Heart left ventricle (tissue), 16 donors: ENCODE data around the gene TTLL10. TPM values are rescaled to one million over a fixed set of nuclear protein-coding genes. Genes with fewer than 3 reads are reported as not detected.

Experiments used
- ATAC-seq, 4 donors: fragments of 200-7000 bp; cut with Tn5 transposase; one replicate each; pipeline ENCODE4 v1.9.1; 2020 to 2022; ENCODE audit warnings: moderate library complexity in 4 of 4, mild to moderate bottlenecking in 3 of 4, moderate number of reproducible peaks in 1 of 4
- DNase-seq, 5 donors: peaks; one replicate each; pipeline ENCODE4 v3.0.0-alpha.2; 2020
- H3K27ac ChIP-seq, 12 donors: fragments of 200-600 bp; sonication (generic) in 4 of 12; one replicate each; pipeline versions ENCODE4 v1.5.0 to v1.8.0; 2016 to 2022; ENCODE audit warnings: mild to moderate bottlenecking in 2 of 12
- H3K27me3 ChIP-seq, 9 donors: fragments of 200-600 bp; sonication (generic) in 2 of 9; one replicate each; pipeline versions ENCODE4 v1.5.1 to v1.8.0; 2016 to 2022; ENCODE audit warnings: mild to moderate bottlenecking in 3 of 9
- H3K36me3 ChIP-seq, 9 donors: fragments of 200-600 bp; sonication (generic) in 2 of 9; one replicate each; pipeline versions ENCODE4 v1.5.0 to v1.8.0; 2018 to 2022; ENCODE audit warnings: mild to moderate bottlenecking in 2 of 9
- H3K4me1 ChIP-seq, 12 donors: fragments of 200-600 bp; sonication (generic) in 4 of 12; one replicate each; pipeline versions ENCODE4 v1.5.0 to v1.8.0; 2016 to 2022; ENCODE audit warnings: mild to moderate bottlenecking in 3 of 12
- H3K4me3 ChIP-seq, 12 donors: fragments of 200-600 bp; sonication (generic) in 4 of 12; one replicate each; pipeline versions ENCODE4 v1.5.0 to v1.8.0; 2017 to 2022; ENCODE audit warnings: mild to moderate bottlenecking in 9 of 12, moderate library complexity in 4 of 12
- H3K9me3 ChIP-seq, 12 donors: fragments of 200-600 bp; sonication (generic) in 4 of 12; one replicate each; pipeline versions ENCODE4 v1.5.0 to v1.8.0; 2016 to 2022; ENCODE audit warnings: mild to moderate bottlenecking in 1 of 12
- POLR2A ChIP-seq, 2 donors: fragments of 450-650 bp; IDR thresholded peaks; one replicate each; pipeline ENCODE4 v1.6.1; 2017; ENCODE audit warnings: antibody characterized with exemption in 2 of 2, mild to moderate bottlenecking in 2 of 2, moderate library complexity in 2 of 2
- WGBS, 4 donors: extraction: QIAGEN DNeasy Blood & Tissue Kit in 2 of 4; methylation state at CpG; one replicate each; pipeline versions ENCODE4 v1.1.5 to v1.1.7; 2013 to 2018; 5-methylcytosine and 5-hydroxymethylcytosine counted together
- intact Hi-C, 10 donors: fragments of 100-400 bp; cut with DNase I; formaldehyde crosslinking; loops; one replicate each; pipeline versions ENCODE4 v1.11.1 to v1.14.2; 2022
- polyA plus RNA-seq, 2 donors: library from polyadenylated mRNA; stranded (reverse); fragments of 200-250 nt; gene quantifications; one replicate each; pipeline ENCODE4 v1.2.3, GENCODE V29; 2013
- total RNA-seq, 9 donors: library from RNA; depleted of rRNA in 2 of 9; stranded (reverse); fragments of >200 nt in 2 of 9; fragmentation: NEBNext Ultra II Directional in 3 of 9; extraction: Animal tissue kit (Norgen Biotek cat#: 25700) in 3 of 9; gene quantifications; one replicate each; pipeline versions ENCODE4 v1.1.0 to v1.2.4, GENCODE V29; 2016 to 2023
- TF ChIP-seq, protein P1 (sequence below), 12 donors: fragments of 200-600 bp; sonication (generic) in 4 of 12; IDR thresholded peaks; one replicate each; pipeline versions ENCODE4 v1.5.0 to v1.8.0; 2018 to 2022; ENCODE audit warnings: antibody characterized with exemption in 12 of 12, mild to moderate bottlenecking in 5 of 12
- donor health status: ischemic (EF 13 %, LVEDD 7.1; RV severe dilation, severe dysfunction).
- donor health status: healthy with polysubstance abuse.
- donor health status: DM: no; HTN: yes; CAD: no.
- donor health status: DM: no; HTN: no; CAD: no.
- donor health status: ischemic (EF 25% LVEDD 6.9; RV normal size, moderate dysfunction).
- donor health status: ischemic (EF 25% LVEDD 5.7; RV mildly dilated, moderate dysfunction).
- donor health status: healthy.
- donor health status: DM: yes; HTN: yes; CAD: no.
- donor health status: ischemic (EF 35%, LVEDD 5.7; RV mildly dilated, moderate dysfunction).
- donor health status: nonischemic (EF 11% LVEDD 7.7; RV severe dilation, severe dysfunction).
- donor health status: DM: yes; HTN: yes; CAD: no.
- donor health status: PGD.
- donor health status: ischemic (EF 29% LVEDD 5.4; RV normal size, mild dysfunction).
- donor health status: nonischemic (EF 23%, LVEDD 6.1; RV moderate dilation, normal function).

Gene TTLL10
- total and polyA plus RNA-seq, 11 donors, result 0.03 to 0.53 (median 0.21) TPM; not detected in 4

DNA sequence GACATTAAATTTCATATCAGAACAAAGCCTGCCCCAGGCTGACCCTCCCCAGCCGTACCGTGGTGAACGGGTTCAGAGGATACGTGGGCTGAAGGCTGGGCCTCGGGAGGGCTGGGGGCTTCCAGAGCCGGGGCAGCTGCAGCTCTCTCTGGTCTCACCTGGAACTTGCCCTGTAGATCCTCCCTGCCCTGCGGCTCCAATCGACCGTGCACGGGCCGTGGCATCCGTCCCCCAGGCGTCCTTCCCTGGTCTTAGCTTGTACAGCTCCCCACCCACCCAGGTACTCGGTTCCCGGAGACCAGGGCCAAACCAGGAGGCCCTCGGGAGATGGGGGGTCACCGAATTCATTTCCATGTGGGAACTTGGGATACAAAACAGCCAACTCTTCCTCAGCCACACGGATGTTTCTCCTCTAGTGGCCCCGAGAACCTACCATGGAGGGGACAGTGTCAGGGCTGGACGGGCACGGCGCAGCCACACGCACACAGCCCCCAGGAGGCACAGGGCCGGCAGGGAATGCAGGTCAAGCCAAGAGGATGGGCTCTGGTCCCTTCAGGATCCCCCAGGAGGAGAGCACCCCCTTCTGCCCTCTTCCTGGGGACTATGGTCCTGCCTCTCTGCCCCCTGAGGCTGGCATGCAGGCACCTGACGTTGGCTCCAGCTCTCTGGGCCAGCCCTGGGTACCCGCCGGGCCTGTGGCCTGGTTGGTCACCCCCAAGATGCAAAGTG lies 61.5 kb downstream of the TTLL10 start:
- ATAC-seq, result no peak
- DNase-seq, result no peak
- peaks cover 11 to 28% (median 17%) of the 10 kb centered on the region in 9 donors for H3K27me3 ChIP-seq
- WGBS, 4 donors, result 89 to 91% (median 90%) methylated on average over 19 to 27 of the region's 27 CpGs
- H3K4me1 ChIP-seq, result peaks cover 8 to 36% (median 23%) of the 10 kb centered on the region in 12 donors
- no peak overlapping the region for H3K4me3 ChIP-seq
- H3K36me3 ChIP-seq, result peaks cover 0 to 12% (median 0%) of the 10 kb centered on the region in 9 donors
- no peaks in the 10 kb centered on the region for H3K9me3 ChIP-seq
- no peak for TF ChIP-seq POLR2A (IDR thresholded peaks at IDR 0.05)
- TF ChIP-seq, protein P1, sequence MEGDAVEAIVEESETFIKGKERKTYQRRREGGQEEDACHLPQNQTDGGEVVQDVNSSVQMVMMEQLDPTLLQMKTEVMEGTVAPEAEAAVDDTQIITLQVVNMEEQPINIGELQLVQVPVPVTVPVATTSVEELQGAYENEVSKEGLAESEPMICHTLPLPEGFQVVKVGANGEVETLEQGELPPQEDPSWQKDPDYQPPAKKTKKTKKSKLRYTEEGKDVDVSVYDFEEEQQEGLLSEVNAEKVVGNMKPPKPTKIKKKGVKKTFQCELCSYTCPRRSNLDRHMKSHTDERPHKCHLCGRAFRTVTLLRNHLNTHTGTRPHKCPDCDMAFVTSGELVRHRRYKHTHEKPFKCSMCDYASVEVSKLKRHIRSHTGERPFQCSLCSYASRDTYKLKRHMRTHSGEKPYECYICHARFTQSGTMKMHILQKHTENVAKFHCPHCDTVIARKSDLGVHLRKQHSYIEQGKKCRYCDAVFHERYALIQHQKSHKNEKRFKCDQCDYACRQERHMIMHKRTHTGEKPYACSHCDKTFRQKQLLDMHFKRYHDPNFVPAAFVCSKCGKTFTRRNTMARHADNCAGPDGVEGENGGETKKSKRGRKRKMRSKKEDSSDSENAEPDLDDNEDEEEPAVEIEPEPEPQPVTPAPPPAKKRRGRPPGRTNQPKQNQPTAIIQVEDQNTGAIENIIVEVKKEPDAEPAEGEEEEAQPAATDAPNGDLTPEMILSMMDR (IDR thresholded peaks at IDR 0.05), result no peak
- intact Hi-C loops, result loop anchor here in 1 of 10 donors (10.0 kb wide), 1 partner anchor 110 kb away; no protein-coding TSS in a partner anchor
- no peak overlapping the region for H3K27ac ChIP-seq

DNA sequence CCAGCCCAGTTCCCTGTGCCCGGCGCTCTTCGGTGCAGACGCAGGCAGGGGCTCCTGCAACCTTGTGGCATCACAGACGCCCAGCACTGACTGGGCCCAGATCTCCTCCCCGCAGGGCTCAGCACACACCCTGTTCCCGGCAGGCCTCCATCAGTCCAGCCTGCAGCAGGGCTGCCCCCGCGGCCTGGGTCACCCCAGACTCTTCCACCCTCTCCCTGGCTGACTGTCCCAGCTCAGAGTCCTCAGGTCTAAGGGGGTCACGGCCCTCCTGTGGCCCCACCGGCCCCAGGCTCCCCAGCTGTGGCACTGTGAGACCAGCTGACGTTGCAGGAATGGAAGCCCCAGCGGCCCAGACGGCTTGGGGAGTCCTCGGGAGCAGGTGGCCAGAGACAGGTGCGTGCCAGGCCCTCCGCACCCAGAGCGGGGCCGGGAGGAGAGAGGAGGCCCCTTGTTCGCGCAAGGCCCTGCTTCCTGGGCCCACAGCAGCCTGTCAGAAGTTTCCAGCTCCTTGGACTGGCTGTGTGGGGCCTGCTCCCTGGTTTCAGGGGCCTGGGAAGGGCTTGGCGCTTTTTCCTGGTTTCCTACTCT lies 62.6 kb downstream of the TTLL10 start:
- H3K4me3 ChIP-seq, result no peak overlapping the region
- peaks cover 0 to 12% (median 0%) of the 10 kb centered on the region in 9 donors for H3K36me3 ChIP-seq
- peaks cover 3 to 26% (median 14%) of the 10 kb centered on the region in 12 donors for H3K4me1 ChIP-seq
- ATAC-seq, result no peak
- peaks cover 12 to 38% (median 17%) of the 10 kb centered on the region in 9 donors for H3K27me3 ChIP-seq
- no peak overlapping the region for H3K27ac ChIP-seq
- intact Hi-C loops, result loop anchor here in 1 of 10 donors (10.0 kb wide), 1 partner anchor 111 kb away; no protein-coding TSS in a partner anchor
- H3K9me3 ChIP-seq, result no peaks in the 10 kb centered on the region
- 83 to 88% (median 85%) methylated on average over 11 to 22 of the region's 22 CpGs for WGBS, 4 donors
- TF ChIP-seq, protein P1 (IDR thresholded peaks at IDR 0.05), result no peak
- no peak for TF ChIP-seq POLR2A (IDR thresholded peaks at IDR 0.05)
- no peak for DNase-seq

DNA sequence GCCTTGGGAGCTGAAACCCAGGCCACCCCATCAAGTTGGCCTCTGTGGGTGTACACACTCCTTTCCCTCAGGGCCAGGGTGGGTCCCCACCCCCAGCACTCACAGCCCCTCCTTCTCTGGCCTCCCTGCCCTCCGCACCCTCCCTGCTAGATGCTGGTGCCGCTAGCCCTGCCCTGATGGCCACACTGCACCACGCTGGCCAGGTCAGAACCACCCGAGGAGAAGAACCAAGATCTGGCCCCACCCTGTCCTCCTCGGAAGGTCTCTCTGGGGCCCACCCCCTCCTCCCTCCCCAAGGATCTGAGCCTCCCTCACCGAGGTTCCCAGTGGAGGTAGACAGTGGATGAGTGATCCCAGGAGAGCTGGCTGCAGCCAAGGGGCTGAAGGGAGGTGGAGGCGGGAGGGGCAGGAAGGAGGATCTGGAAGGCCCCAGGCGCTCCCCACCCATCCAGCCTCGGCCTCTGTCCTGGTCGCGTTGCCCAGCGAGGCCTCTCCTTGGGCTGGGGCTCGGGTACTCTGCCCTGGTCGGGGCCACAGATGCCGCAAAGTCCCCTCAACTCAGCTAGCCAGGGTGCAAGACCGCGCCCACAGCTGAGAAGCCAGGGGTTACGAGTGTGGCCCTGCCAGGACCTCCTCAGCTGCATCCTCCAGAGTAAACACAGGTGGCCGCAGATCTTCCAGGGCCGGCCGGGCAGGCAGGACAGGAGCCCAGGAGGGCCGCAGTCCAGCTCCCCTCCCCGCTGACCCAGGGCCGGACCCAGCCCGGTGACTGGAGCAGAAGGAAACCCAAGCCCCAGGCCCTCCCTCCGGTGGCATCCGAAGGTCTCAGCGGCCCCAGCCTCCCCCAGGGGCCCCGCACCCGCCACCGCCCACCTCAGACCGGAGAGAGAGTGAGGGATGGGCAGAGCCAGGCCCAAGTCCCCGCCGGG lies 63.5 kb downstream of the TTLL10 start:
- ATAC-seq (peak in 1 of 4 donors; percentile 31), DNase-seq (no peak)
- Histone ChIP-seq H3K9me3 (no peaks in the 10 kb centered on the region), H3K27ac (no peak overlapping the region), H3K4me3 (peak overlapping the region in 1 of 12 donors; percentile 4), H3K27me3 (peaks cover 12 to 44% (median 17%) of the 10 kb centered on the region in 9 donors), H3K4me1 (peaks cover 3 to 26% (median 14%) of the 10 kb centered on the region in 12 donors), H3K36me3 (peaks cover 0 to 12% (median 0%) of the 10 kb centered on the region in 9 donors)
- intact Hi-C loops, result loop anchor here in 1 of 10 donors (10.0 kb wide), 1 partner anchor 112 kb away; no protein-coding TSS in a partner anchor
- TF ChIP-seq, protein P1 (IDR thresholded peaks at IDR 0.05), result no peak
- no peak for TF ChIP-seq POLR2A (IDR thresholded peaks at IDR 0.05)
- whole genome bisulfite sequencing, 4 donors, result 43 to 55% (median 44%) methylated on average over 14 to 34 of the region's 34 CpGs
